ENCODE data around the gene GDI2. TPM values are rescaled to one million over a fixed set of nuclear protein-coding genes. Genes with fewer than 3 reads are reported as not detected.
A peak's percentile ranks its signal among the peaks of the same experiment; 100 is the strongest.
"Not testable (repeated sequence)": the region's sequence is repeated elsewhere in the genome, so short reads cannot be mapped to it uniquely, and the experiment has no call there.

The GDI2 gene
- total RNA-seq, 2 experiments from 2014 or later: 335 to 339 TPM

- no peak overlapping the region for H3K27ac Mint-ChIP-seq
- H3K36me3 Mint-ChIP-seq: peaks cover 74% of the 10 kb centered on the region
- DNase-seq: no peak
- no peak overlapping the region for H3K4me3 Mint-ChIP-seq
- no peaks in the 10 kb centered on the region for H3K27me3 Mint-ChIP-seq
- H3K4me1 Mint-ChIP-seq: peaks cover 54% of the 10 kb centered on the region
- H3K9me3 Mint-ChIP-seq: peaks cover 12% of the 10 kb centered on the region
Observed at GRCh38 chr10:5779730-5780129, 33.5 kb downstream of the GDI2 start.

- H3K27me3 Mint-ChIP-seq, DNase-seq, H3K9me3 Mint-ChIP-seq, H3K27ac Mint-ChIP-seq, H3K4me3 Mint-ChIP-seq: not testable (repeated sequence)
- Mint-ChIP-seq H3K36me3 (peaks cover 62% of the 10 kb centered on the region), H3K4me1 (peaks cover 42% of the 10 kb centered on the region)
Observed at GRCh38 chr10:5777758-5778157, 35.5 kb downstream of the GDI2 start.

GRCh38 chr10:5776881-5777197 is 36.4 kb downstream of the GDI2 start:
- Mint-ChIP-seq H3K27ac (peak overlapping the region; percentile 45), H3K27me3 (no peaks in the 10 kb centered on the region), H3K4me1 (peaks cover 34% of the 10 kb centered on the region), H3K4me3 (no peak overlapping the region), H3K9me3 (peaks cover 1% of the 10 kb centered on the region), H3K36me3 (peaks cover 57% of the 10 kb centered on the region)
- no peak for DNase-seq

DNA sequence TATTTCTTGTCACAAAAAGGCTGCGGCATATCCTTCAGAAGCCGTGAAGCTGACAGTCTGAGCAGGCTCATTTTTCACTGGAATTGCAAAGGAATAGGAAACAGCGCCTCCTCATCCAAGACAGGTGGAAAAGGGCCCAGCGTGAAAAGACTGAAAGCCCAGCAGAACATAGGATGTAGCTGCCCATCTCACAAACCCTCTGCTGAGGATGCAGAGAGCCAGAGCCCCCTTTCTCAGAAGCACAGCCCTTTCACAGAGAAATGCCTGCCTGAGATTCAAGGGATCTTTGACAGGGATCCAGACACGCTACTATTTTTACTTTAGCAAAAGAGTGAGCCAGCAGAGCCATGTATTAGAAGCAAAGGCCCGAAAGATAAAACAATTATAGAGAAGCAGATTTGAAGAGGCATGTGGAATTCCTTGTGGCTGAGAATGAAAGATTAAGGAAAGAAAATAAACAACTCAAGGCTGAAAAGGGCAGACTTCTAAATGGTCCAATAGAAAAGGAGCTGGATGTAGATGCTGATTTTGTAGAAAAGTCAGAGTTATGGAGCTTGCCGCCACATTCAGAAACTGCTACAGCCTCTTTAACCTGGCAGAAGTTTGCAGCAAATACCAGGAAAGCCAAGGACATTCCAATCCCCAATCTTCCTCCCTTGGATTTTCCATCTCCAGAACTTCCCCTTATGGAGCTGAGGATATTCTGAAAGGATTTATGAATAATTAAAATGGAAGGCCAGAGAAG is 36.9 kb downstream of the GDI2 start:
- Mint-ChIP-seq H3K36me3 (peaks cover 59% of the 10 kb centered on the region), H3K27ac (peak overlapping the region; percentile 91)

DNA sequence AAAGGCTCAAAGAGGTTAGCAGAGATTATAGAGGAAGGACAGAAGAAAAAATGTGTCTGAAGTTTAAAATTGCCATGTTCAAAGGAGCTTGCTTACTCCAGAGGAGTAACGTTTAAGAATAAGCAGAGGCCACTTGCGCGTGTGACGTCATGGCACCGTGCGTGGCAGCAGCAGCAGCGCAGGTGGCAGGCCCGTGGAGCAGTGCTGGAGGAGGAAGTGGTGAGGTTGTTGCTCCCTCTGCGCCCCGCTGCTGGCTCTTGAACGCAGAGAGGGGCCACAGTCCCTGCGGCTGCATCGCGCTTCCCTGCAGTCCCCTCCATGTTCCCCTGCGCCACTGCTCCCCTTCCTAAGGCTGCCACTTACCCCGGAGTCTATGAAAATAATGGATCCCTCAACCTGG is 37.5 kb downstream of the GDI2 start:
- H3K9me3 Mint-ChIP-seq: peaks cover 1% of the 10 kb centered on the region
- peak overlapping the region; percentile 91 for H3K27ac Mint-ChIP-seq
- H3K4me1 Mint-ChIP-seq: peaks cover 31% of the 10 kb centered on the region
- H3K27me3 Mint-ChIP-seq: no peaks in the 10 kb centered on the region
- peak; percentile 81 for DNase-seq
- H3K4me3 Mint-ChIP-seq: peak overlapping the region; percentile 42
- peaks cover 61% of the 10 kb centered on the region for H3K36me3 Mint-ChIP-seq

More for the DNA sequence above, 36.9 kb downstream of the GDI2 start:
- peaks cover 1% of the 10 kb centered on the region for H3K9me3 Mint-ChIP-seq
- H3K27me3 Mint-ChIP-seq: no peaks in the 10 kb centered on the region
- H3K4me3 Mint-ChIP-seq: peak overlapping the region; percentile 40
- no peak for DNase-seq
- H3K4me1 Mint-ChIP-seq: peaks cover 34% of the 10 kb centered on the region

GRCh38 chr10:5774987-5775620 is 38.1 kb downstream of the GDI2 start:
- H3K9me3 Mint-ChIP-seq: peaks cover 1% of the 10 kb centered on the region
- peak overlapping the region; percentile 42 for H3K4me3 Mint-ChIP-seq
- peak overlapping the region; percentile 91 for H3K27ac Mint-ChIP-seq
- peaks cover 61% of the 10 kb centered on the region for H3K36me3 Mint-ChIP-seq
- H3K27me3 Mint-ChIP-seq: no peaks in the 10 kb centered on the region
- DNase-seq: no peak
- H3K4me1 Mint-ChIP-seq: peaks cover 26% of the 10 kb centered on the region

DNA sequence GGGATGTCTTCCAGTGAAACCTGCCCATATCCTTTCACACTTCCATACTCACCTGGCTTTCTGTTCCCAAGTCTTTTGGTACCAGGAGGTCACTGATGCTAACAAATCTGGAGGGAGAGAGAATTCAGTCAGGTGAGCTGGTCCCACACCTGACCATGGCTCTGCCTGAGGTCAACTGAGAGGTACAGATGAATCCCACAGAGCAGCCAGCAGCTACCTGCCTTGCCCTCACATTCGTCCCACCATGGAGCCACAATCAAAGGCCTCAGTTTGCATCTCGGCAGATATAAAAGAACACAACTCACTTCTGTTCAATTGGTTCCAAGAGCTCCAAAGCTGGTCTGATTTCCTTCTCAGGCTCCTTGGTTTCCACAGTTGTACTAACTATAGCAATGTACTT is 47.0 kb downstream of the GDI2 start:
- Mint-ChIP-seq H3K4me3 (no peak overlapping the region), H3K9me3 (no peaks in the 10 kb centered on the region), H3K36me3 (peaks cover 59% of the 10 kb centered on the region), H3K27ac (peak overlapping the region; percentile 3), H3K4me1 (peaks cover 9% of the 10 kb centered on the region), H3K27me3 (no peaks in the 10 kb centered on the region)
- no peak for DNase-seq

DNA sequence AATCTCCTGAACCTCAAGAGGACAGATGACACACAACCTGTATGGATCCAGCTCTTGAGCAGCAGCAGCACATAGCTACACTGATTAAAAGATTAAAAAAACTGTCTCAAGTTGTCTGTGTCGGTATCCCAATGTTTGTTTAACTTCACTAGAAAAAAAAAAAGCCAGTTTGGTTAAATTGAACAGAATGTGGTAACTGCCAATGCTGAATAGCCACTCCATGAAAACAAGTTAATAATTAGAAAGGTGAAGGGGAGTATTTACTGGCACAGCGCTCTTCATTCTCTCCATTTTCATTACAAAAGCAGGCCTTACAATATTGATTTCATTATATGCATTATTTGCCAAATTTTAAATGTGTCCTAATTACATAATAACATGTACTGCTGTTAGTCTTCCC is 47.6 kb downstream of the GDI2 start:
- H3K27ac Mint-ChIP-seq: no peak overlapping the region
- no peak overlapping the region for H3K4me3 Mint-ChIP-seq
- H3K9me3 Mint-ChIP-seq: no peaks in the 10 kb centered on the region
- H3K27me3 Mint-ChIP-seq: no peaks in the 10 kb centered on the region
- H3K4me1 Mint-ChIP-seq: peaks cover 9% of the 10 kb centered on the region
- H3K36me3 Mint-ChIP-seq: peaks cover 61% of the 10 kb centered on the region
- DNase-seq: no peak

GRCh38 chr10:5764422-5765297 is 48.6 kb downstream of the GDI2 start:
- Mint-ChIP-seq H3K4me1 (peaks cover 9% of the 10 kb centered on the region), H3K4me3 (no peak overlapping the region), H3K36me3 (peaks cover 56% of the 10 kb centered on the region), H3K9me3 (no peaks in the 10 kb centered on the region), H3K27me3 (no peaks in the 10 kb centered on the region), H3K27ac (peak overlapping the region; percentile 54)
- DNase-seq: no peak

GRCh38 chr10:5762531-5762930 is 50.7 kb downstream of the GDI2 start:
- Mint-ChIP-seq H3K4me1 (peaks cover 9% of the 10 kb centered on the region), H3K36me3 (peaks cover 48% of the 10 kb centered on the region), H3K27me3 (no peaks in the 10 kb centered on the region), H3K4me3 (no peak overlapping the region), H3K27ac (no peak overlapping the region), H3K9me3 (no peaks in the 10 kb centered on the region)
- DNase-seq: no peak

DNA sequence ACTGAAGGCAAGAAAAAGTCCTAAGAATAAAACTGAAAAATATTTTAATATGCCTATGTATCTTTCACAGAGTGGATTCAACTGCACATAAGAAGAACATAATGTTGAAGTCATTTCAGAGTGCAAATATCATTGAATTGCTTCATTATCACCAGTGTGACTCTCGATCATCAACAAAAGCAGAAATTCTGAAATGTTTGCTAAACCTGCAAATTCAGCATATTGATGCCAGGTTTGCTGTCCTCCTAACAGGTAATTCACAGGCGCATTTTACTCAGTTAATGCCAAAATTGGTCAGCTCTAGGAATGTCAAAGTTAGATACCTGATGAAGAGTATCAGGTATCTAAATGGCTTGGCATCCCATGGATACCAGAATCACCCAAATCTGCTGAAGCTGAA is 52.0 kb downstream of the GDI2 start:
- Mint-ChIP-seq H3K9me3 (no peaks in the 10 kb centered on the region), H3K27me3 (no peaks in the 10 kb centered on the region), H3K36me3 (peaks cover 41% of the 10 kb centered on the region), H3K4me3 (no peak overlapping the region), H3K4me1 (peaks cover 9% of the 10 kb centered on the region), H3K27ac (no peak overlapping the region)
- DNase-seq: no peak

DNA sequence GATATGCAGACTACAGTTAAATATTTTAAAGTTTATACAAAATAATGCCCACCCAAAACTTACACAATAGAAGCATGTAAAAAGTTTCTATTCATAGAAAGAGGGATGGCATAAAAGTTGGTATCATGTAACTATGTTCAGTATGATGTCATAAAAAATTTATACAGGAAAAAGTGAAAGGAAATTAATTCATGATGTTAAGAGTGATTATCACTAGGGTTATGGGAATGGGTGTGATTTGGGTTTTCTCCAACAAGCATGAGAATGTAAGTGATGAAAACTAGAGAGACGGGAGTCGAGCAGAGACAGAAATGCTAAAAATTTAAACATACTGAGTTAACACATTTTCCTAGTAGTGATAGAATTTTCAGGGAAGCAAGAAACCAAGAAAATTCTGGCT is 52.7 kb downstream of the GDI2 start:
- H3K4me1 Mint-ChIP-seq: peaks cover 9% of the 10 kb centered on the region
- H3K4me3 Mint-ChIP-seq: no peak overlapping the region
- no peak for DNase-seq
- no peaks in the 10 kb centered on the region for H3K9me3 Mint-ChIP-seq
- no peaks in the 10 kb centered on the region for H3K27me3 Mint-ChIP-seq
- peaks cover 36% of the 10 kb centered on the region for H3K36me3 Mint-ChIP-seq
- H3K27ac Mint-ChIP-seq: no peak overlapping the region

DNA sequence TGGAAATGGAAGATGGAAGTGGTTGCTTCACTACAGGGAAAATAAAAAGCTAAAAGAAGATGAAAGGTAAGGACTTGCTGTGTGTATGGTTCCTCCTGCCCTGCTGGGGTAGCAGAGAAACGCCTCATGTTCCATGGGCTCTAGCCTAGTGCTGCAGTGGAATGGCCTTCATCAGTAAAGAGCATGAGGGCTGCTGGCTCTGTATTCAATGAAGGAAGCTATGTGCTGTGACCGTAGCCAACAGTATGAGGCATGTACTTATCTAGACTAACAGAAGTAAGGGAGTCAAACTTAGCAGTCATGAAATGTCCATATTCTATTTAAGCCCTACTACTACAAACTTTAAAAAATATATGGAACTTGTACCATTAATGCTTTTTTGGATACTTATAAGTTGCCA is 54.3 kb downstream of the GDI2 start:
- no peak for DNase-seq
- no peaks in the 10 kb centered on the region for H3K9me3 Mint-ChIP-seq
- no peaks in the 10 kb centered on the region for H3K27me3 Mint-ChIP-seq
- peaks cover 29% of the 10 kb centered on the region for H3K36me3 Mint-ChIP-seq
- H3K4me3 Mint-ChIP-seq: no peak overlapping the region
- H3K27ac Mint-ChIP-seq: no peak overlapping the region
- peaks cover 2% of the 10 kb centered on the region for H3K4me1 Mint-ChIP-seq

DNA sequence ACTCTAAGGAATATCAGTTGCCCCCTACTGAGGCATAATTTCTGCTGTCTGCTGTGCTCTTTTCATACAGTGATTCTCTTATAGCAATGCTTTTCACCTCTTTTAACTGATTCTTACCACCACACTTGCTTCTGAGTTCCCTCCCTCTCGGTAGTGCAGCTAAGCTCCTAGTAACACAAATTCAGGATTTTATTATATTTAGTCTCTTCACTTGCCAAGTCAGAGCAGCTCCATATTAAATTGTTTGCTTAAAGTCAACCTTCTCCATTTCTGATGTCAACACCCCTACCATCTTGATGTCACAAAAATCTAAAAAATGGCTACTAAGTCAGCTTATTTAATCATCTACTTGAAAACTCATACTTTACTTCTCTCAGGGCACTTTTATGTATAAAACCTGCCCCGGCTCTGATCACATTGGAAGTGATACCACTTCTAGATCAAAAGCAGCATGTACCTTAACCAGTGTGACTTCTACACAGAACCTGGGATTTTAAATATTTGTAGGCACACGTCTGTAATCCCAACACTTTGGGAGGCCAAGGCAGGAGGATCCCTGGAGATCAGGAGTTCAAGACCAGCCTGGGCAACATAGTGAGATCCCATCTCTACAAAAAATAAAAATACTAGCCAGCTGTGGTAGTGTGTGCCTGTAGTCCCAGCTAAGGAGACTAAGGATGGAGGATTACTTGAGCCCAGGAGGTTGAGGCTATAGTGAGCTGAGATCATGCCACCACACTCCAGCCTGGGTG is 55.3 kb downstream of the GDI2 start:
- peak overlapping the region; percentile 18 for H3K27ac Mint-ChIP-seq
- no peaks in the 10 kb centered on the region for H3K27me3 Mint-ChIP-seq
- DNase-seq: no peak
- H3K4me3 Mint-ChIP-seq: no peak overlapping the region
- no peaks in the 10 kb centered on the region for H3K9me3 Mint-ChIP-seq
- peaks cover 35% of the 10 kb centered on the region for H3K36me3 Mint-ChIP-seq
- H3K4me1 Mint-ChIP-seq: peaks cover 5% of the 10 kb centered on the region

Measured in activated naive CD8-positive, alpha-beta T cell treated with anti-CD3 and anti-CD28 coated beads for 36 hours (primary cell).